Hepatocyte (in vitro differentiated cells): ENCODE measurements around the gene PTPRN2. TPM values are rescaled to one million over a fixed set of nuclear protein-coding genes. Genes with fewer than 3 reads are reported as not detected.

ENCODE experiments used
- DNase-seq: peaks from one replicate; pipeline ENCODE4 v3.0.0-alpha.2; 2016; ENCODE audit warnings: low spot score
- H2AFZ ChIP-seq: fragments of 200-600 bp; sonication (generic); 2 replicates; pipeline ENCODE4 v1.6.0; 2016; ENCODE audit warnings: antibody characterized with exemption, mild to moderate bottlenecking
- H3K27ac ChIP-seq: fragments of 200-600 bp; sonication (generic); 2 replicates; pipeline ENCODE4 v1.5.1; 2016; ENCODE audit warnings: mild to moderate bottlenecking
- H3K27me3 ChIP-seq: fragments of 200-600 bp; sonication (generic); 2 replicates; pipeline ENCODE4 v1.6.1; 2016
- H3K36me3 ChIP-seq: fragments of 200-600 bp; sonication (generic); replicated peaks from 2 replicates; pipeline ENCODE4 v1.5.1; 2016; ENCODE audit warnings: low read depth; ENCODE audit not compliant: insufficient read depth
- H3K4me1 ChIP-seq: fragments of 200-600 bp; sonication (generic); 2 replicates; pipeline ENCODE4 v1.5.1; 2016; ENCODE audit warnings: mild to moderate bottlenecking, moderate library complexity; ENCODE audit not compliant: insufficient read depth
- H3K4me2 ChIP-seq: fragments of 200-600 bp; sonication (generic); 2 replicates; pipeline ENCODE4 v1.6.0; 2016
- H3K4me3 ChIP-seq: fragments of 200-600 bp; sonication (generic); 2 replicates; pipeline ENCODE4 v1.5.1; 2016; ENCODE audit warnings: mild to moderate bottlenecking
- H3K79me2 ChIP-seq: fragments of 200-600 bp; sonication (generic); 2 replicates; pipeline ENCODE4 v1.6.0; 2017; ENCODE audit warnings: mild to moderate bottlenecking
- H3K9me2 ChIP-seq: fragments of 200-600 bp; sonication (generic); replicated peaks from 2 replicates; pipeline ENCODE4 v1.6.0; 2017; ENCODE audit warnings: mild to moderate bottlenecking; ENCODE audit not compliant: insufficient read depth
- H3K9me3 ChIP-seq: fragments of 200-600 bp; sonication (generic); 2 replicates; pipeline ENCODE4 v1.5.1; 2016; ENCODE audit warnings: low read depth, mild to moderate bottlenecking
- H4K20me1 ChIP-seq: fragments of 200-600 bp; sonication (generic); 2 replicates; pipeline ENCODE4 v1.6.0; 2016; ENCODE audit warnings: mild to moderate bottlenecking; ENCODE audit not compliant: insufficient read depth, poor library complexity, severe bottlenecking
- EZH2 ChIP-seq: fragments of 200-600 bp; sonication (generic); IDR thresholded peaks from 2 replicates; pipeline ENCODE4 v1.6.1; 2016; ENCODE audit warnings: antibody characterized with exemption, mild to moderate bottlenecking, borderline replicate concordance
- EZH2phosphoT487 ChIP-seq: fragments of 200-600 bp; sonication (generic); IDR thresholded peaks from one replicate; pipeline ENCODE4 v1.6.1; 2018; ENCODE audit warnings: antibody characterized with exemption, mild to moderate bottlenecking, low read depth, moderate library complexity; ENCODE audit not compliant: unreplicated experiment, severe bottlenecking
- WGBS: methylation state at CpG from one replicate; pipeline ENCODE4 v1.1.6; 2016; ENCODE audit warnings: low lambda C conversion rate; ENCODE audit errors: missing lambda C conversion rate; 5-methylcytosine and 5-hydroxymethylcytosine counted together
- polyA plus RNA-seq: library from polyadenylated mRNA; unstranded; fragments of >200 nt; fragmentation: Nextera tagmentation; extraction: Ambion mirVana; gene quantifications from 2 replicates; pipeline ENCODE4 v1.2.1, GENCODE V29; 2016
- total RNA-seq: library from RNA; depleted of rRNA; stranded (reverse); fragments of >200 nt; gene quantifications from 2 replicates; pipeline ENCODE4 v1.2.3, GENCODE V29; 2014
- TF ChIP-seq, protein P1 (sequence below): fragments of 200-600 bp; sonication (generic); IDR thresholded peaks from 2 replicates; pipeline ENCODE4 v1.5.1; 2016; ENCODE audit warnings: antibody characterized with exemption, mild to moderate bottlenecking; ENCODE audit not compliant: poor library complexity

The PTPRN2 gene
- total and polyA plus RNA-seq, 2 experiments from 2014 or later = 2.1 to 3.3 TPM

DNA sequence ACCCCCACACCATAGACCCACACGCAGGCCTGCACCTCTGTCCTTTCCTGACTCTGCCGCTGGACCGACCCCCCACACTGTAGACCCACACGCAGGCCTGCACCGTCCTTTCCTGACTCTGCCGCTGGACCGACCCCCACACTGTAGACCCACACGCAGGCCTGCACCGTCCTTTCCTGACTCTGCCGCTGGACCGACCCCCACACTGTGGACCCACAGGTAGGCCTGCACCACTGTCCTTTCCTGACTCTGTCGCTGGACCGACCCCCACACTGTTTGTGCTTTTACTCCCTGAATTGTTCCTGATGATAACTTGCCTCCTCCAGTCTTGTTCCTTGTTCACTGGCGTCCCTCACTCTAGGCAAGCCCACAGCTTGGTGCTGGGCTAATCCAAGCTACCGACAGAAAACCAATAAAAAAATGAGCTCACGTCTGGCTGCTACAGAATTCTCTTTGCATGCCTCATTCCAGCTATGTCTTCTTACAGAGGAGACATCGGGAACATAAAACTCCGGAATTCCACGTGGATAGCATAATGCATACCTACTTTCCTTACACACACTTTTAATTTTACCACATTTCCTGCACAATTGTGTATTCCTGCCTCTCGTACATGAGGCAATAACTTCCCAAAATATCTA is 494.3 kb downstream of the PTPRN2 start:
- no peak for DNase-seq
- H3K4me2 ChIP-seq = no peak overlapping the region
- no peaks in the 10 kb centered on the region for H3K27me3 ChIP-seq
- H3K36me3 ChIP-seq = no peaks in the 10 kb centered on the region
- TF ChIP-seq EZH2 (no peak), EZH2phosphoT487 (no peak)
- TF ChIP-seq, protein P1, sequence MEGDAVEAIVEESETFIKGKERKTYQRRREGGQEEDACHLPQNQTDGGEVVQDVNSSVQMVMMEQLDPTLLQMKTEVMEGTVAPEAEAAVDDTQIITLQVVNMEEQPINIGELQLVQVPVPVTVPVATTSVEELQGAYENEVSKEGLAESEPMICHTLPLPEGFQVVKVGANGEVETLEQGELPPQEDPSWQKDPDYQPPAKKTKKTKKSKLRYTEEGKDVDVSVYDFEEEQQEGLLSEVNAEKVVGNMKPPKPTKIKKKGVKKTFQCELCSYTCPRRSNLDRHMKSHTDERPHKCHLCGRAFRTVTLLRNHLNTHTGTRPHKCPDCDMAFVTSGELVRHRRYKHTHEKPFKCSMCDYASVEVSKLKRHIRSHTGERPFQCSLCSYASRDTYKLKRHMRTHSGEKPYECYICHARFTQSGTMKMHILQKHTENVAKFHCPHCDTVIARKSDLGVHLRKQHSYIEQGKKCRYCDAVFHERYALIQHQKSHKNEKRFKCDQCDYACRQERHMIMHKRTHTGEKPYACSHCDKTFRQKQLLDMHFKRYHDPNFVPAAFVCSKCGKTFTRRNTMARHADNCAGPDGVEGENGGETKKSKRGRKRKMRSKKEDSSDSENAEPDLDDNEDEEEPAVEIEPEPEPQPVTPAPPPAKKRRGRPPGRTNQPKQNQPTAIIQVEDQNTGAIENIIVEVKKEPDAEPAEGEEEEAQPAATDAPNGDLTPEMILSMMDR = no peak
- H3K9me2 ChIP-seq = no peaks in the 10 kb centered on the region
- no peaks in the 10 kb centered on the region for H3K4me1 ChIP-seq
- H3K27ac ChIP-seq = no peak overlapping the region
- H3K4me3 ChIP-seq = no peak overlapping the region
- 70% methylated on average over 13 of the region's 20 CpGs for whole genome bisulfite sequencing
- H3K79me2 ChIP-seq = no peaks in the 10 kb centered on the region
- no peaks in the 10 kb centered on the region for H3K9me3 ChIP-seq
- no peaks in the 10 kb centered on the region for H4K20me1 ChIP-seq
- no peak overlapping the region for H2AFZ ChIP-seq

DNA sequence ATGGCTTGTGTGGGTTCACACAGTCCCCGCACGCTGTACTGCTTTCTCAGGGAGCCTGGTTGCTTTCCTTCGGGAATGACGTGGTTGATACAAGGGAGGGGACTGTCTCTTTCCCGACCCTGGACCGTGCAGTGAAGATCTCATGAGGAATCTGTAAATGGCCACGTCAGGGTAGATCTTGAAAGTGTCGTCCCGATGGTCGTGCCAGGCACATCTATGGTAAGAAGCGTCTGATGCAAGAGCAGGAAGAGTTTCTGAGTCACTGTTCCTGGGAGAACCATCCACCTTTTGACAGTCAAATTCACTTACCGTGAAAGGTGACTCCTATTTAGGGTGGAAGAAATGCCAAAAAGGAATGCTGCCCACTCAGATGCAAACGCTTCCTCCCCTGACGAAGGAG is 500.4 kb downstream of the PTPRN2 start:
- Histone ChIP-seq H3K27ac (no peak overlapping the region), H4K20me1 (no peaks in the 10 kb centered on the region)
- TF ChIP-seq EZH2 (no peak), EZH2phosphoT487 (no peak)
- TF ChIP-seq, protein P1 = no peak

DNA sequence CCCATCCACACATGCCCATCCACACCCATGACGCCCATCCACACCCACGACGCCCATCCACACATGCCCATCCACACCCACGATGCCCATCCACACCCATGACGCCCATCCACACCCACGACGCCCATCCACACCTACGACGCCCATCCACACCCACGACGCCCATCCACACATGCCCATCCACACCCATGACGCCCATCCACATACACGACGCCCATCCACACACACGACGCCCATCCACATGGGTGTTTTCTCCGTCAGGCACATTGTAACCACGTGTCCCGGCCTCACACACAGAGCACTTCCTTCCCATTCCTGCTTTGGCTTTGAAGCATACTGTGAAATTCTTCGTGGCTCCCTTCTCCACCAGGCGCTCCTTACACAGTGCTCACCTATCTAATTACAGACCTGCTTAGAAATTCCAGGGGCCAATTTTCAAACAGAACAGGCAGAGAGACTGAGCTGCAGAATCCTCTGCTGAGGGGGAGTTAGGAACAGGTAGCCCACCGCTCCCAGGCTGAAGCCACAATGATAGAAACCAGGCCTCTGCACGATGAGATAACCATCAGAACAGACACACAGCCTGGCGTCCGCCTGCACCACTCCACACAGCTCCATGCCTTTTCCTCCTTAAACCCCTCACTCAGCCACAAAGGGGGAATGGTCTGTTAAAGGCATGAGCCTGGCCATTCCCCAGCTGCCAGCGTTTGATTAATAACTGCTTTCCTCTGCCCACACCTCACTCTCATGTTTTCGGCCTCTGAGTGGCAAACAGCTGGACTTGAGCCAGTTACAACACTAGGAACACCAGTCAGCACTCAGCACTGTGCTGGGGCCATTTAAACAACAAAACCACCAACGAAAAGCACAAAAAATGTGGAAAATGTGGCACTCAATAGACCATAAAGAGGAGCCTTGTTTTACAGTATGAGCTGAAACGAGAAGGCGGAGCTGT is 501.6 kb downstream of the PTPRN2 start:
- Histone ChIP-seq H2AFZ (no peak overlapping the region), H3K4me1 (no peaks in the 10 kb centered on the region), H3K27ac (no peak overlapping the region), H4K20me1 (no peaks in the 10 kb centered on the region), H3K27me3 (no peaks in the 10 kb centered on the region), H3K4me2 (no peak overlapping the region), H3K36me3 (no peaks in the 10 kb centered on the region), H3K79me2 (no peaks in the 10 kb centered on the region), H3K4me3 (no peak overlapping the region), H3K9me3 (no peaks in the 10 kb centered on the region), H3K9me2 (no peaks in the 10 kb centered on the region)
- WGBS = 73% methylated on average over 26 of the region's 30 CpGs
- no peak for DNase-seq
- no peak for TF ChIP-seq EZH2phosphoT487
- no peak for TF ChIP-seq EZH2
- TF ChIP-seq, protein P1 = no peak

More for the DNA sequence above, 500.4 kb downstream of the PTPRN2 start:
- Histone ChIP-seq H3K4me1 (no peaks in the 10 kb centered on the region), H3K4me3 (no peak overlapping the region), H3K79me2 (no peaks in the 10 kb centered on the region), H3K9me3 (no peaks in the 10 kb centered on the region), H3K9me2 (no peaks in the 10 kb centered on the region), H3K27me3 (no peaks in the 10 kb centered on the region), H3K4me2 (no peak overlapping the region), H3K36me3 (no peaks in the 10 kb centered on the region), H2AFZ (no peak overlapping the region)
- no peak for DNase-seq
- WGBS = 83% methylated on average over 14 of the region's 14 CpGs
